GM19372 (cell line): ENCODE results near the gene CADPS2.
"Not testable (repeated sequence)": the region's sequence is repeated elsewhere in the genome, so short reads cannot be mapped to it uniquely, and the experiment has no call there.

Source experiments
- ATAC-seq: cut with Tn5 transposase; IDR thresholded peaks from one replicate; pipeline ENCODE4 v1.9.1; 2021; ENCODE audit warnings: mild to moderate bottlenecking, low read depth, moderate library complexity; ENCODE audit not compliant: unreplicated experiment

CADPS2 gene

DNA sequence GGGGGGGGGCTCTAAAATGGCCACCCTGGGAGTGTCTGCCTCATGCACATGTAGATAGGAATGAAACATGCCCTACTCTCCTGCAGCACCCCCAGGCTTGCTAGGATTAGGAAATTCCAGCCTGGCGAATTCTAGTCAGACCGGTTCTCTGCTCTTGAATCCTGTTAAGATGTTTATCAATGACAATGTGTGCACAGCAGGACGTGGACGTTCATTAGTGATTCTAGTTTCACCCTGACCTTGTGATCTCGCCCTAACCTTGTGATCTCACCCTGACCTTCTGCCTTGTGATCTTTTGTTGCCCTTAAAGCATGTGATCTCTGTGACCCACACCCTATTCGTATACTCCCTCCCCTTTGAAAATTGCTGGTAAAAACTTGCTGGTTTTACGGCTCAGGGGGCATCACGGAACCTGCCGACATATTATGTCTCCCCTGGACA, 207.0 kb downstream of the CADPS2 start:
- not testable (repeated sequence) for ATAC-seq

DNA sequence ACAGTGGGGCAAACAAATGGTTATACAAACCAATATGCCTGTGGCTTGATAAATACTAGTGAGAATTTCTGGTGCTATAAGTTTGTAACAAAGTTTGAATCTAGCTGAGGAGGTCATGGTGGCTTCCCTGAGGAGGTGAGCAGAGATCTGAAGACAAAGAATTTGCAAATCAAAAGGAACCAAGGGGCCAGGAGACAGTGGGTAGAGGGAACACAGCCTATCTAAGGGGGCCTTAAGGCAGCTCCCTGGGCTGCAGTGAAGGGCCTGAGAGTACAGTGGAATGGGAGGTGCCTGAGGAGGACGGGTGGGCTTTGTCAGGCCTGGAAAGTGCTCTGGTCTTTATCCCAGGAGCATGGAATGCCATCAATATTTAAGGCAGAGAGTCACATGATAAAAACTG, 209.1 kb downstream of the CADPS2 start:
- no peak for ATAC-seq

GRCh38 chr7:122676466-122676865, 209.8 kb downstream of the CADPS2 start:
- no peak for ATAC-seq

DNA sequence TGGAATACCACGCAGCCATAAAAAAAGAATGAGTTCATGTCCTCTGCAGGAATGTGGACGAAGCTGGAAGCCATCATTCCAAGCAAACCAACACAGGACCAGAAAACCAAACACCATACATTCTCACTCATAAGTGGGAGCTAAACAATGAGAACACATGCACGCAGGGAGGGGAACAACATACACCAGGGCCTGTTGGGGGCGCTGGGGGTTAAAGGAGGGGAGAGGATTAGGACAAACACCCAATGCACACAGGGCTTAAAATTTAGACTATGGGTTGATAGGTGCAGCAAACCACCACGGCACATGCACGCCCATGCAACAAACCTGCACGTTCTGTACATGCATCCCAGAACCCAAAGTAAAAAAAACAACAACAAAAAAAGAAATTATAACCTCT, 210.6 kb downstream of the CADPS2 start:
- no peak for ATAC-seq

DNA sequence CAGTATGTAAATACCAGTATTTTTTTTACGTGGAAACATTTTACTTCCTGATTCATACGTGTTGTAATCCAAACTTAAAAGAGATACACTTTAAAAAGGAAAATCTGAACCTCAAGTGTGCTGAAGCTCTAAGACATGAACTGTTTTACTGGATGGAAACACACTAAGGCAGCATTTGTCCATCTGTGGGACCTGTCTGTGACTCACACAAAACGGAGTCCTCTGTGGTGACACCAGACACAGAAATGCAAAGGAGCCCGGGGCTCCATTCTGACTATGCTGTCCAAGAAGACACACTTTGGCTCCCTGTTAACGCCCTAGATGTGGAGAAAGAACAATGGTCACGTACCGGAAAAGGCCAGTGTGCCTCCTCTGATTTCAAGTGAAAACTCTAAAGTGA, 211.2 kb downstream of the CADPS2 start:
- no peak for ATAC-seq

DNA sequence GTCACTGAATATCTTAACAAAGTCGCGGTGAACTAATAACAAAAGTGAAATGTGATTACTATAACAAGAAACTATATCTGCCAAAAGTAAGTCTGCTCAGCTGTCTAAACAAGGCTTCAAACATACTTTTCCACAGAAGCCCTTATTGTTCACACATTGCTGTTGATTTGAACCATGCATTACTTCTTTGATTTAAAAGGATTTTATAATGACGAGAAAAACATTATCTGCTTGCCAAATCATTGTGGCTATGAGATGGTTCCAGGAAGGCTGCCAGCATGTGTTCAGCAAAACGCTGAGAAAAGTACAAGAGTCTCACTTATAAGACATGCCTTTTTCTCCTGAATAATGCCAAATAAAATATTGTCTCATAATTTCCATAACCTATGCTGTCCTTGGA, 211.8 kb downstream of the CADPS2 start:
- no peak for ATAC-seq

GRCh38 chr7:122673951-122674350, 212.3 kb downstream of the CADPS2 start:
- no peak for ATAC-seq

- no peak for ATAC-seq
These were observed 213.7 kb downstream of the CADPS2 start for GRCh38 chr7:122672536-122672935.

GRCh38 chr7:122663733-122664132, 222.5 kb downstream of the CADPS2 start:
- no peak for ATAC-seq

- ATAC-seq = no peak
These were observed 227.4 kb downstream of the CADPS2 start for GRCh38 chr7:122658856-122659255.

- ATAC-seq = no peak
These were observed 232.6 kb downstream of the CADPS2 start for GRCh38 chr7:122653685-122654084.

- no peak for ATAC-seq
These were observed 233.4 kb downstream of the CADPS2 start for GRCh38 chr7:122652876-122653275.

DNA sequence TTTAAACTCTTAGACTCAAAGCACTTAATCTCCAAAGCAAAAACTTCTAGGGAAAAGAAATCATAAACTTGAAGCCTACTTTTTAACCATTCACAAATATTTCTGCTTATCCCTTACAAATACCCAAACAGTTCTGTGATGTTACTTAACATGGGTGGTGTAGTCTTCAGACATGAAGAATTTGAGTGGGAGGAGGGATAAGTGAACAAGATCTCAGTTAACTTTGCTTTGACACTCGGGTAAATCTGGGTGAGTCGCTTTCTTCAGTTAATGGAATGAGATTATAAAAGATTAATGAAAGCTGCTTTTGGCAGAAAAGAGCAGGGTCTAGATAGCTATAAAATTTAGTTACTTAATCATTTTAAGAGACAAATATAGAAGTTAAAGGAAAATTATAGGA, 234.8 kb downstream of the CADPS2 start:
- no peak for ATAC-seq

DNA sequence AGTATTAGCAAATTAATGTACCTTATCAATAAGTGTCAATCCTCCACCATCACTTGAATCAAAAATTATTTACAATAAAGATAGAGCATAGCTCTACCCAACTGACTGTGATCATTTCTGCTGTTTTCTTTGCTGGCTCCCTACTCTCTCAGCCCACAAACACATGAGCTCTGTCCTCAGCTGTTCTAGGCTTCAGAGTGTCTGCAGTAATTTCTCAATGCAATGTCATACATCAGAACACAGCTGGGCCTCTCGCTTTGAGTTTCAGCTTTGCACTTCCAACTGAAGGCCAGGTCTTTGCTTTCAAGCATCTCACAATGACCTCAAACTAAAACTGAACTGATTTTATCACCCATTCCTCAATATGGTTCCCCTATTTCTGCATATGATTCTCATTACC, 243.0 kb downstream of the CADPS2 start:
- no peak for ATAC-seq

GRCh38 chr7:122638459-122638858, 247.8 kb downstream of the CADPS2 start:
- ATAC-seq = no peak

- no peak for ATAC-seq
These were observed 248.5 kb downstream of the CADPS2 start for GRCh38 chr7:122637784-122638183.

- not testable (repeated sequence) for ATAC-seq
These were observed 250.8 kb downstream of the CADPS2 start for GRCh38 chr7:122635481-122635880.

DNA sequence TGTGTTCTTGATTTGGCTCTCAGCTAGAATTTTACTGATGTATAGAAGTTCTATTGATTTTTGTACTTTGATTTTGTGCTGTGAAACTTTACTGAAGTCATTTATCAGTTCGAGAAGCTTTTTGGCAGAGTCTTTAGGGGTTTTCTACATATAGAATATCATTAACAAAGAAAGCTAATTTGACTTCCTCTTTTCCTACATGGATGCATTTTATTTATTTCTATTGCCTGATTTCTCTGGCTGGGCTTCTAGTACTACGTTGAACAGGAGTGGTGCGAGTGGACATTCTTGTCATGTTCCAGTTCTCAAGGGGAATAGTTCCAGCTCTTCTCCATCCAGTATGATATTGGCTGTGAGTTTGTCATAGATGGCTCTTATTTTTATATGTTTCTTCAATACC, 252.8 kb downstream of the CADPS2 start:
- ATAC-seq = no peak

DNA sequence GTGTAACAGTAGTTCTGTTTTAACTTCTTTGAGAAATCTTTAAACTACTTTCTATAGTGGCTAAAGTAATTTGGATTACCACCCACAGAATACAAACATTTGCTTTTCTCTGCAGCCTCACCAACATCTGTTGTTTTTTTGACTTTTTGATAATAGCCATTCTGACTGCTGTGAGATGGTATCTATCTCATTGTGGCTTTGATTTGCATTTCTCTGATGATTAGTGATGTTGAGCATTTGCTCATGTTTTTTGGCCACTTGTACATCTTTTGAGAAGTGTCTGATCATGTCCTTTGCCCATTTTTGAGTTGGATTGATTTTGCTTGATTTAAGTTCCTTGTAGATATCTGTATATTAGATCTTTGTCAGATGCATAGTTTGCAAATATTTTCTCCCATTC, 254.0 kb downstream of the CADPS2 start:
- no peak for ATAC-seq

DNA sequence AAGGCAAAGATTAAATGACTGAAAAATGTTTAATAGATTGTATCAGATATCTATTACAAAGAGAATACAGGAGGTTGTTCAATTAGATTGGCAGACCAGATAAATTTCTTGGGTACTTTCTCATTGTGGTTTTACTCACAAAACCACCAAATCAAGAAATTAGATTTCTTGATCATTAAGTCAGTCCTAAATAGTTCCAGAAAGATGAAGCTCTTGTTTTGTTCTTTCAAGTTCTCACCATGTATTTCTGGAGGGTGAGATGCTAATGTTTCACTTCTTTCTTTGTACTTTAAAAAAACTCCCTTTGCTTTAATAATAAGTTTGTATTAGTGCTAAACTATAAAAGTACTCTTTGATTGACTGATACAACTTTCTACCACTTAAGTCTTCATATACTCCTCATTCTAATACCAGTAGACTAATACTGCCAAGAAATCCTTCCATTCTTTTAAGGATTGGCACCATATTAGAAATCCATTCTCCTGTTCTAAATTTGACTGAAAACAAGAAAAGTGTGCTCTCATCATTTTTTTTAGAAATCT, 256.8 kb downstream of the CADPS2 start:
- ATAC-seq = no peak

- no peak for ATAC-seq
These were observed 257.4 kb downstream of the CADPS2 start for GRCh38 chr7:122628651-122629411.

GRCh38 chr7:122626785-122627184, 259.5 kb downstream of the CADPS2 start:
- ATAC-seq = no peak
